HG03469 (cell line): Measurements from ENCODE around the gene SLC35D3.
"Not testable (repeated sequence)": the region's sequence is repeated elsewhere in the genome, so short reads cannot be mapped to it uniquely, and the experiment has no call there.

ENCODE experiments used
- ATAC-seq: cut with Tn5 transposase; IDR thresholded peaks from one replicate; pipeline ENCODE4 v1.9.1; 2021; ENCODE audit warnings: mild to moderate bottlenecking, moderate library complexity, moderate number of reproducible peaks; ENCODE audit not compliant: unreplicated experiment

Gene SLC35D3

DNA sequence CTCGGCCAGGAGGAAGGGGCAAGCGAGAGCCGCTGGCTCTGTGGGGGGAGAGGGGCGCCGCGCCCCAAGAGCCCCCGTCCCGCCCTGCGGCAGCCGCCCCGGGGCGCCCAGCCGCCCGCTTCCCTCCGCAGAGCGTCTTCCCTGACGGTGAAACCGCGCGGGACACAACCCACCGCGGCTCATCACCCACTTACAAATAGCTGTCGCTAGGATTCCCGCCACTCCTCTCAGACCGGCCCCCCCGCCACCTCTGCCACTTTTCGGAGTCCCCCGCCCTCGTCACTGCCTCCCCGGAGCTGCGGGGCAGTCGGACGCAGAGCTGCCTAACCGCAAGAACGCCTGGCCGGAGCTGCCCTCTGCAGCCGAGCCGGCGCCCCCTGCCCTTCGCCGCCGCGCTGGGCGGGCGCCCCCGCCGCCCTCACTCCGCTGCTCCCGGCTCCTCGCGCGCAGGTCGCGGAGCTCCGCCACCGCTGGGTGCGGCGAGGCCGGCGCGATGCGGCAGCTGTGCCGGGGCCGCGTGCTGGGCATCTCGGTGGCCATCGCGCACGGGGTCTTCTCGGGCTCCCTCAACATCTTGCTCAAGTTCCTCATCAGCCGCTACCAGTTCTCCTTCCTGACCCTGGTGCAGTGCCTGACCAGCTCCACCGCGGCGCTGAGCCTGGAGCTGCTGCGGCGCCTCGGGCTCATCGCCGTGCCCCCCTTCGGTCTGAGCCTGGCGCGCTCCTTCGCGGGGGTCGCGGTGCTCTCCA lies at the start of gene SLC35D3:
Gene SLC35D3, plus strand, starts transcription at position 366 of the 749 bp plus-strand sequence. Its CDS starts 128 bp downstream, at position 494.
- ATAC-seq = no peak

GRCh38 chr6:136873748-136874147 lies 48.4 kb upstream of the SLC35D3 start:
- no peak for ATAC-seq

DNA sequence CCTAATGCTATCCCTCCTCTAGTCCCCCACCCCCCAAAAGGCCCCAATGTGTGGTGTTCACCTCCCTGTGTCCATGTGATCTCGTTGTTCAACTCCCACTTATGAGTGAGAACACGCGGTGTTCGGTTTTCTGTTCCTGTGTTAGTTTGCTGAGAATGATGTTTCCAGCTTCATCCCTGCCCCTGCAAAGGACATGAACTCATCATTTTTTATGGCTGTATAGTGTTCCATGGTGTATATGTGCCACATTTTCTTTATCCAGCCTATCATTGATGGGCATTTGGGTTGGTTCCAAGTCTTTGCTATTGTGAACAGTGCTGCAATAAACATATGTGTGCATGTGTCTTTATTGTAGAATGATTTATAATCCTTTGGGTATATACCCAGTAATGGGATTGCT lies 45.6 kb upstream of the SLC35D3 start:
- not testable (repeated sequence) for ATAC-seq

- ATAC-seq = no peak
Measured at GRCh38 chr6:136880748-136881460, 41.2 kb upstream of the SLC35D3 start.

- no peak for ATAC-seq
Measured at GRCh38 chr6:136886091-136886490, 36.0 kb upstream of the SLC35D3 start.

DNA sequence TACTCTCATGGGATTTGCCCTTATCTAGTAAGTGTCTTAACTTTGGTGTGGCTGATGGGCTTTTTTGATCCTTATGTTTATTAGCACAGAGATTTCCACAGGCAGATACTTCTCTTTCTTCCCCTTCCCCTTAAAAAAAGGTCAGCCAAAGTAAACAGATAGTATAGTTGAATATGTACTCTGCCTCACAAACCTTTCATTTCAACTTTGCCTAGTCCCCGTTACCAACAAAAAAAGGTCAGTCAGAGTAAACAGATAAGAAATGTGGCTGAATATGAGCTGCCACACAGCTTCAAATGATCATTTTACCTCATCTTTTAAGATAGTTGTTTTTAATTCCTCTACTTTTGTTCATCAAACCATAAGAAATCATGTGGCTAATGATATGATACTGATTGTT lies 34.1 kb upstream of the SLC35D3 start:
- ATAC-seq = no peak

GRCh38 chr6:136889271-136890193 lies 32.6 kb upstream of the SLC35D3 start:
- ATAC-seq = no peak

- ATAC-seq = no peak
Measured at GRCh38 chr6:136890194-136890839, 31.8 kb upstream of the SLC35D3 start.

GRCh38 chr6:136890986-136891385 lies 31.1 kb upstream of the SLC35D3 start:
- no peak for ATAC-seq

DNA sequence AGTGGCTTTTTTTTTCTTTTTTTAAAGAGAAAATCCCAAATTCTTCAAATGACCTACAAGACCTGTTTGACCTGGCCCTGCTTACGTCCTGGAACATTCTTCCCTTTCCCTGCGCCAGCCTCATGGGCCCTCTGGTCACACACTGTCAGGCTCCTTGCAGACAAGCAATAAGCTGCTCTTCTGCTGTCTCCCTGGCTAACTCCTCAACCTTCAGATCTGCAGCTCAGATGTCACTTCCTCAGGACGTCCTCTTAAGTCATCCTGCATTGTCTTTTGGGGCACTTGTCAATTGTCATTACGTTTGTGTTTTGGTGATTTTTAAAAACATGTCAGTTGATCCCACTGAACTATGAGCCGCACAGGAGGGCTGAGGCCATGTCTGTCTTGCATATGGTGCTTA lies 28.9 kb upstream of the SLC35D3 start:
- no peak for ATAC-seq

GRCh38 chr6:136895901-136896300 lies 26.2 kb upstream of the SLC35D3 start:
- no peak for ATAC-seq

- ATAC-seq = no peak
Measured at GRCh38 chr6:136897071-136897470, 25.0 kb upstream of the SLC35D3 start.

- no peak for ATAC-seq
Measured at GRCh38 chr6:136901212-136901784, 20.8 kb upstream of the SLC35D3 start.

DNA sequence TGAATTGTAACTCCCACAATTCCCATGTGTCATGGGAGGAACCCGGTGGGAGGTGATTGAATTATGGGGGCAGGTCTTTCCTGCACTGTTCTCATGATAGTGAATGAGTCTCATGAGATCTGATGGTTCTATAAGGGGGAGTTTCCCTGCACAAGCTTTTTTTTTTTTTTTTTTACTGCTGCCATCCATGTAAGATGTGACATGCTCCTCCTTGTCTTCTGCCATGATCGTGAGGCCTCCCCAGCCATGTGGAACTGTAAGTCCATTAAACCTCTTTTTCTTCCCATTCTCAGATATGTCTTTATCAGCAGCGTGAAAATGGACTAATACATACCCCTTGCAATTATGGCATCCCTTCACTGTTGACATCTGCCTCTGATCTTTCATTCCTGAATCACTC lies 17.6 kb upstream of the SLC35D3 start:
- ATAC-seq = not testable (repeated sequence)

DNA sequence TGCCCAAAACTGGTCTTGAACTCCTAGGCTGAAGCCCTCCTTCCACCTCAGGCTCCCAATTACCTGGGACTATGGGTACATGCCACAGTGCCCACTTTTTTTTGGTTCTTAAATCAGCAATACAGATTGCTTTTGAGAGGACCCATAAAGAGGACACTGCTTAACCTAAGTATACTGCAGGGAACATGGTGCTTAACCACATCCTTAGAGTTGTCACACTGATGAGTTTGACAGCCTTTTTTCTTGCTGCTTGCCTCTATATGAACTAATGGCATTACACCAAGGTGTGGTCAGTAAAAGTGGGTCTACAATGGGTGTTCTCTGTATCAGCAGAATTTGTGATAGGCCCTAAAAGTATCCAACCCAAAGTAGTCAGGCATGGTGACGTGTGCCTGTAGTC lies 7.2 kb upstream of the SLC35D3 start:
- ATAC-seq = no peak

GRCh38 chr6:136918706-136919105 lies 3.4 kb upstream of the SLC35D3 start:
- ATAC-seq = no peak

- ATAC-seq = no peak
Measured at GRCh38 chr6:136920216-136920615, 1.9 kb upstream of the SLC35D3 start.

DNA sequence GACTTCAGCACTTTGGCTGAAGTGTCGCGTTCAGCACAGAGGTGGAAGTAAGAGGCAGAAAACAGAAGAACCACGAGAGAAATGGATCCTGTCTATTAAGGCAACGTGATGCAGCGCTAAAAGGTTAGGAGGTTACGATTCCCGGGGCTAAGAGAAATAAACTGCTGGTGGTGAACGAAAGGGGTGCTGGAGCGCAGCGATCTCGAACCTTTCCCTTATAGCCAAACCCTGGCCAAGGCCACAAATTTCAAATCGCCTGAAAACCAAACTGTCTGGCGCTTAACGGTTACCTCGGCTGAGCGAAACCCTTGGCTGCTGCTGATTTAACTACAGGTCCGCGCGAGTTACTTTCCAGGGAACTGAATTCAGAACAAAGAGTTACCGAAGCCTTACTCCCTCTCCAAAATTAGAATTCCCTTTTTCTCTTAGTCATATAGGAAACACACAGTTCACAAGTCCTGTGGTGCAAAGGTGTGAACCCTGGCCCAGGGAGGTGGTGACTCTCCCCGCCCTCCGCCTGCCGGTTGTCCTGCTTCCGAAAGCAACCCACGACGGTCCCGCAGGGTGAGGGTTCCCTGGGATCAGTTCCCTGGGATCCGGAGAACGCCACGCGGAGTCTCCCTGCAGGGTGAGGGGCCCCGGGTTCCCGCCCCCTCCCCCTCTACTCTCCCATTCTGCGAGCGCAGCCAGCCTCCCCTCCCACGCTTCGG lies 1.3 kb upstream of the SLC35D3 start:
- ATAC-seq = no peak

DNA sequence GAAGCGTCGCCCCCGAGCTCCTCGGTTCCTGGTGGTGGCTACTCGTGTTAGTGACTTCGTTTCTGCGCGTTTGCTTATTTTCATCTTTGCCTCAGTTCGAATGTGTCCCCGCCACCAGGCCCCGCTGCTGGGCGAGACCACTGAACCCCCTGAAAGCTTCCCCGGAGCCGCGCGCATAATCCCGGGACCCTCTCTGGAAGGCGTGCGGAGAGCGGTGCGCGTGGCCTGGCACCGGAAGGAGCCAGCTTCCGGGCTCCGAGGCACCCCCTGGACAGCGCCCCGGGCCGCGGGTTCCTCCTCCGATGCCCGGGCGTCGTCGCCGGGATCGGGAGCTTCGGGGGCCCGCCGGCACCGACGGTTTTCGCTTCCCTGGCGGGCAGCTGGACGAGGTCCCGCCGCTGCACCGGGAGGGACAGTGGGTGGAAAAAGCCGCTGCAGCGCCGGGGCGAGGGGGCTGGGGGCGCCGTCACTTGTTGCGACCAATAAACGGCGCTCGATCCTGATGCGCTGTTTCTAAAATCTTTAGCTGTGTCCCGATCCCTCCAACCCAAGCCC lies 643 bp upstream of the SLC35D3 start:
- no peak for ATAC-seq

DNA sequence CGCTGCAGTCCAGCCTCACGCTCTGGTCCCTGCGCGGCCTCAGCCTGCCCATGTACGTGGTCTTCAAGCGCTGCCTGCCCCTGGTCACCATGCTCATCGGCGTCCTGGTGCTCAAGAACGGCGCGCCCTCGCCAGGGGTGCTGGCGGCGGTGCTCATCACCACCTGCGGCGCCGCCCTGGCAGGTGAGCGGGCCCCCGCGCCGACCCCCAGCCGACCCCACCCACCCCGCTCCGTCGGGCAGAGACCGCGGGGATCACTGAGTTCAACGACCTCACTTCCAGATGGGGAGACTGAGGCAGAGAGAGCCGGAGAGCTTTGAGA lies 545 bp downstream of the SLC35D3 start:
- no peak for ATAC-seq
